IgD-negative memory B cell (primary cell): ENCODE data around the gene U2AF2. TPM values are rescaled to one million over a fixed set of nuclear protein-coding genes. Genes with fewer than 3 reads are reported as not detected.

Source experiments
- H3K27ac Mint-ChIP-seq, 3 donors: one replicate each; pipeline ENCODE4 v1.8.0; 2020 to 2022; ENCODE audit warnings: mild to moderate bottlenecking in 3 of 3, mixed read lengths in 3 of 3, moderate library complexity in 1 of 3
- H3K27me3 Mint-ChIP-seq: one replicate; pipeline ENCODE4 v1.8.0; 2021; ENCODE audit warnings: mixed read lengths
- H3K36me3 Mint-ChIP-seq: one replicate; pipeline ENCODE4 v1.8.0; 2020; ENCODE audit warnings: mild to moderate bottlenecking, mixed read lengths
- H3K4me1 Mint-ChIP-seq, 3 donors: one replicate each; pipeline ENCODE4 v1.8.0; 2020 to 2022; ENCODE audit warnings: mixed read lengths in 3 of 3, mild to moderate bottlenecking in 1 of 3
- H3K4me3 Mint-ChIP-seq, 4 donors: one replicate each; pipeline ENCODE4 v1.8.0; 2020 to 2022; ENCODE audit warnings: mild to moderate bottlenecking in 4 of 4, mixed read lengths in 4 of 4, moderate library complexity in 3 of 4
- H3K9me3 Mint-ChIP-seq, 3 donors: one replicate each; pipeline ENCODE4 v1.8.0; 2020 to 2021; ENCODE audit warnings: mixed read lengths in 3 of 3, mild to moderate bottlenecking in 1 of 3
- polyA plus RNA-seq: library from polyadenylated mRNA; unstranded; fragments of 300-500 nt; fragmentation: Illumina TruSeq; gene quantifications from one replicate; pipeline ENCODE4 v1.2.3, GENCODE V29; 2021

The U2AF2 gene
- polyA plus RNA-seq, 1 donor from 2014 or later = 14.2 TPM

GRCh38 chr19:55677572-55678028 lies 22.8 kb downstream of the U2AF2 start:
- peaks cover 2% of the 10 kb centered on the region for H3K27me3 Mint-ChIP-seq
- peak overlapping the region; percentile 93 to 99 (median 98) for H3K27ac Mint-ChIP-seq
- peaks cover 35 to 46% (median 40%) of the 10 kb centered on the region in 3 donors for H3K4me1 Mint-ChIP-seq
- H3K36me3 Mint-ChIP-seq = peaks cover 5% of the 10 kb centered on the region
- no peaks in the 10 kb centered on the region for H3K9me3 Mint-ChIP-seq
- peak overlapping the region; percentile 91 to 98 (median 97) for H3K4me3 Mint-ChIP-seq

DNA sequence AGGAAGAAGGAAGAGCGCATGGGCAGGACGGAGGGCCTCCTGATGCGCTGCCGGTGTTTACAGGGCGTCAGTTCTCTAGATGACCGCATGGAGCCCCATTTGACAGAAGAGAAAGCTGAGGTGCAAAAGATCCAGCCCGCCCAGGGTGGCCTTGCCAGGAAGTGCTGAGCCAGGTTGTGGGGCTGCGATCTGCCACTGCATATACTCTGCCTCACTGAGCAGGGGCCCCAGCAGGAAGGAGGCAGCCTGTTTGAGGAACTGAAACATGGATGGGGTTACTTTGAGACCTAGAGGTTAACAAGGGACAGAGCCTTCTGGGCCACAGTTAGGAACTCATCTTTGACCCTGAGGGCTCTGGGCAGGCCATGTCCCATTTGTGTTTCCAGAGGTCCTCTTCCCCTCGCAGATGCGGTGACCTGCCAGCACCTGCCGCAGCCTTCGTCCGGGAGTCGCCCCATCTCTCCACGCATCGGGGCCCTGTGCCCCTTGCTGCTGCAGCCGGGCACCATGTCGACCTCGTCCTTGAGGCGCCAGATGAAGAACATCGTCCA lies 23.4 kb downstream of the U2AF2 start:
- Mint-ChIP-seq H3K4me3 (peak overlapping the region; percentile 91 to 98 (median 97)), H3K36me3 (peaks cover 6% of the 10 kb centered on the region), H3K4me1 (peaks cover 35 to 46% (median 40%) of the 10 kb centered on the region in 3 donors), H3K27me3 (peaks cover 2% of the 10 kb centered on the region), H3K27ac (peak overlapping the region; percentile 93 to 99 (median 98)), H3K9me3 (no peaks in the 10 kb centered on the region)

DNA sequence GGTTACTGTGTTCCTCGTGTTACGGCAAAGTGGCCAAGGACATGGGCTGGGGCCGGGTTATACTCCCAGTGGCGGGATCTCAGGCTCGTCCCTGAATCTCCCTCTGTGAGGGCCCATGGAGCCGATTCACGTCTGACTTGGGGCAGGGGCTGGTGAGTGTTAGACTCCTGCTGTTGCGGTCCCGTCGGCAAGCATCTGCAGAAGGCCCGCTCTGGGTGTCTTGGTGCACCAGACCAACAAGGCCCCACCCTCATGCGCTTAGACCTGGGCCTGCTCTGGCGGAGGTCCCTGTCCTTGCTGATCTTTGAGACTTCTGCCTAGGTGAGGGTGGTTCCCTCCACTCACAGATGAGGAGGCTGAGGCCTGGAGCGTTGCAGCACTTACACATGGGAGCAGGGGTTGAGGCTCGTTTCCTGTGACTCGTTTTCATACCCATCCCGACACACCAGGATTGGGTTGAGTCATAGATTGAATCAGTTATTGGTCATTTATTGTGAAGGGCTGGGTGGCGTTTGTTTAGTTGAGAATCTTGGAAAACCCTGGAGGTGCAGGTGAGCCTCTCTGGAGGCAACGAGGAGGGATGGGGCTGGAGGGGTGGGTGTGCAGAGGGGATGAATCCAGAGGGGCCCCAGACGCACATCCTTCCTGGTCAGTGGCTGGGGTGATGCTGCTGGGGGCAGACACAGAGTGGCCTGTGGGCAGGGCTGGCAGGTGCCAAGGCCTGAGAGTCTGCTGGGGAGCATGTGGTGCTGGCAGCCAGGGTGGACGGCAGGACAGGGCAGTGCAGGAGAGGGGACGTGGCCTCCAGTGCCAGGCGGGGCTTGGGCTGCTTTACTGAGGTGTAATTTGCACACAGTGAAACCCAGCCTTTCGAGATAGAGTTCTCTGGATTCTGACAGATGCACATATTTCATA lies 24.8 kb downstream of the U2AF2 start:
- Mint-ChIP-seq H3K27ac (peak overlapping the region; percentile 93 to 99 (median 98)), H3K4me1 (peaks cover 37 to 49% (median 40%) of the 10 kb centered on the region in 3 donors), H3K36me3 (peaks cover 6% of the 10 kb centered on the region), H3K27me3 (peaks cover 2% of the 10 kb centered on the region), H3K4me3 (peak overlapping the region in 2 of 4 donors; percentile 84 to 91), H3K9me3 (no peaks in the 10 kb centered on the region)

DNA sequence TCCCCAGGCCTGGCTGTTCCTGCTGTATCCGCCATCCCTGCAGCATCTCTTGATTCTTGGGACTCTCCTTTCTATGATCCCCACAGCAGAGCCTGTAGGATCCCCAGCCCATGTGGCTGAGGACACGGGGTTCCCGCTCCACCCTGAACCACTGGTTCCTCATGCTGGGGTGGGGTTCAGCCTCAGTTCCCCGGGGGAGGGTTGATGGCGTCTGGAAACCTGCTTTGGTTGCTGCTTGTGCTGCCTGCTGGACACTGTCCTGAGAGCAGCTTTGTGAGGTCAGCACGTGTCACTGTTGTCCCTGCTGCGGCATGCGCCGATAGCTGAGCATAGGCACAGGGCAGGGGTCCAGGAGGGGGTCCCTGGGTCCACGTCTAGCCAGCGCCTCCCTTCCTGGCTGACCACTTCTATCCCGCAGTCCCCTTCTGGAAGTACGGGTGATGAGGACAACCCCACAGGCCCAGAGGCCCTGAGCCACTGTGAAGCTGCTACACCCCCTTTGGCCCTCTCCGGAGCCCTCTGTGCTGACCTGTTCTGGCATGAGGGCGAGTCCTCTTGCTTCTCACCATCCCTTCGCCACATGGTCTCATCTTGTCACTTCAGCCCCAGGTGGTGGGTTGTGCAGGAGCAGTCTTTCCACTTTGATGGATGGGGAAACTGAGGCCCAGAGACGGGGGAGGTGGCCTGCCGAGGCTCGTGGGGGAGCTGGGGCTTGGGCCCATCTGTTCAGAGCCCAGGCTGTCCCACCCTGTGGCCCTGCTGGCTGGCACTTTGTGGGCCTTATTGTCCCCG lies 25.7 kb downstream of the U2AF2 start:
- Mint-ChIP-seq H3K27ac (peak overlapping the region in 2 of 3 donors; percentile 27 to 98), H3K4me3 (peak overlapping the region in 2 of 4 donors; percentile 12 to 37), H3K9me3 (no peaks in the 10 kb centered on the region), H3K4me1 (peaks cover 37 to 48% (median 38%) of the 10 kb centered on the region in 3 donors), H3K27me3 (peaks cover 2% of the 10 kb centered on the region), H3K36me3 (peaks cover 6% of the 10 kb centered on the region)

- H3K9me3 Mint-ChIP-seq = no peaks in the 10 kb centered on the region
- peak overlapping the region in 2 of 3 donors; percentile 27 to 98 for H3K27ac Mint-ChIP-seq
- peaks cover 6% of the 10 kb centered on the region for H3K36me3 Mint-ChIP-seq
- H3K4me1 Mint-ChIP-seq = peaks cover 29 to 44% (median 34%) of the 10 kb centered on the region in 3 donors
- H3K4me3 Mint-ChIP-seq = no peak overlapping the region
- peaks cover 2% of the 10 kb centered on the region for H3K27me3 Mint-ChIP-seq
Observed at GRCh38 chr19:55681131-55682092, 26.6 kb downstream of the U2AF2 start.

DNA sequence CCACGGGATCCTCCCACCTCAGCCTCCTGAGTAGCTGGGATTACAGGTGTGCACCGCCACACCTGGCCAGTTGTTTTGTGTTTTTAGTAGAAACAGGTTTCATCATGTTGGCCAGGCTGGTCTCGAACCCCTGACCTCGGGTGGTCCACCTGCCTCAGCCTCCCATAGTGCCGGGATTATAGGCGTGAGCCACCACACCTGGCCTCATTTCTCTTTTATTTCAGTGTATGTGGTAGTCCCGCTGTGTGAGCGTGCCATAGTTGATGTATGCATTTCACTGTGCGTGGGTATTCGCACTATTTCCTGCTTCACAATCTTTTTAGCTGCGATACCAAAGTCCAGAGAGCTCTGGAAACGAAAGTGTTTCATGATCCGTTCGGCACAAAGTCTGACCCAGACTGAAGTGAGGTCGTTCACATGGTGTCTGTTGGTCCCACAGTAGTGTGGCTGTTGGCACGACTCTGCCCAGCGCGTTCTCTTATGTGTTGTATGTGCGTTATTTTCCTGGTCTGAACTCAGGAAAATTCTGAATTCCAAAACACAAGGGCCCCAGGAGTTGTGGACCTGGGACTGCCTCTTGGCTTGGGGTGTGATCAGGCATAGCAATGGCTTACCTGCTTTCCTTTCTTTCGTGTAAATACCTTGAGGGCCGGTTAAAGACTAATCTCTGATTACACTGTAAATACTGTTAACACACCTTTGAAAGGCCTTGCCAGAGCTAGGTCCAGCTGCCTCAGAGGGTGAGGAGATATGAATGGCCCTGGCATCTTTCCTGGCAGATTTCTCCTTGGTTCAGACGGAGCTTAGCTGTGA lies 28.8 kb downstream of the U2AF2 start:
- Mint-ChIP-seq H3K9me3 (no peaks in the 10 kb centered on the region), H3K4me1 (peaks cover 6 to 26% (median 15%) of the 10 kb centered on the region in 3 donors), H3K27ac (no peak overlapping the region), H3K36me3 (peaks cover 4% of the 10 kb centered on the region), H3K27me3 (peaks cover 2% of the 10 kb centered on the region), H3K4me3 (peak overlapping the region in 1 of 4 donors; percentile 50)

- peaks cover 2% of the 10 kb centered on the region for H3K36me3 Mint-ChIP-seq
Observed at GRCh38 chr19:55684946-55685681, 30.3 kb downstream of the U2AF2 start.

GRCh38 chr19:55685776-55686175 lies 30.9 kb downstream of the U2AF2 start:
- Mint-ChIP-seq H3K4me1 (peaks cover 0 to 12% (median 8%) of the 10 kb centered on the region in 3 donors), H3K9me3 (no peaks in the 10 kb centered on the region), H3K36me3 (peaks cover 2% of the 10 kb centered on the region), H3K4me3 (no peak overlapping the region), H3K27ac (peak overlapping the region in 1 of 3 donors; percentile 46), H3K27me3 (no peaks in the 10 kb centered on the region)

More at GRCh38 chr19:55684946-55685681, 30.3 kb downstream of the U2AF2 start:
- Mint-ChIP-seq H3K4me3 (no peak overlapping the region), H3K9me3 (no peaks in the 10 kb centered on the region), H3K27me3 (no peaks in the 10 kb centered on the region), H3K4me1 (peaks cover 0 to 16% (median 9%) of the 10 kb centered on the region in 3 donors), H3K27ac (peak overlapping the region in 1 of 3 donors; percentile 67)

GRCh38 chr19:55686311-55687050 lies 31.6 kb downstream of the U2AF2 start:
- H3K36me3 Mint-ChIP-seq = peaks cover 2% of the 10 kb centered on the region
- no peak overlapping the region for H3K4me3 Mint-ChIP-seq
- no peaks in the 10 kb centered on the region for H3K9me3 Mint-ChIP-seq
- no peaks in the 10 kb centered on the region for H3K27me3 Mint-ChIP-seq
- peaks cover 0 to 12% (median 8%) of the 10 kb centered on the region in 3 donors for H3K4me1 Mint-ChIP-seq
- peak overlapping the region in 1 of 3 donors; percentile 91 for H3K27ac Mint-ChIP-seq

- Mint-ChIP-seq H3K9me3 (no peaks in the 10 kb centered on the region), H3K4me1 (peaks cover 0 to 11% (median 8%) of the 10 kb centered on the region in 3 donors), H3K27me3 (no peaks in the 10 kb centered on the region), H3K27ac (peak overlapping the region in 2 of 3 donors; percentile 14 to 53), H3K4me3 (no peak overlapping the region), H3K36me3 (peaks cover 2% of the 10 kb centered on the region)
Observed at GRCh38 chr19:55687281-55688201, 32.7 kb downstream of the U2AF2 start.
